ENCODE measurements around the gene VMO1.

Gene VMO1

DNA sequence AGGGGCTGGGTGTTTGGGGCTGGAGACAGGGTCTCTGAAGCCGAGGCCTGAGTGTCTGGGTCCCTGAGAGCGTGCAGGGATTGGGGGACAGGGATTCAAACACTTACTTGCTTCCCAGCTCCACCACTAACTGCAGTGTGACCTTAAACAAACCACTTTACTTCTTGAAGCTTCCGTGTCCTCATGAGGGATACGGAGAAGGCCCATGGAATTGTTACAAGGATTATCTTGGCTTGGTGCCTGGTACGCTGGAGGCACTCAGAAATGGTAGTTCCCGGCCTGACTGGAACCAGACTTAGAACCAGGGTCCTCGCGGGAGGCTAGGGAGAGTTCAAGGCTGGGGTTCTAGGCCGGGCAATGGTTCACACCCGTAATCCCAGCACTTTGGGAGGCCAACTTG lies 43.5 kb downstream of the VMO1 start:
- no peak overlapping the region for H4K8ac ChIP-seq (ENCODE audit: low read depth, low read length)

GRCh38 chr17:4742133-4742532 lies 44.0 kb downstream of the VMO1 start:
- Histone ChIP-seq H3K27me3 (ENCODE audit: insufficient read depth, low read length) (peaks cover 43% of the 10 kb centered on the region), H2BK12ac (ENCODE audit: low read length) (no peak overlapping the region), H3K36me3 (ENCODE audit: control insufficient read depth in 1 of 2, insufficient read depth in 2 of 2, low read length in 2 of 2) (no peaks in the 10 kb centered on the region), H3K4me1 (ENCODE audit: control insufficient read depth in 1 of 2, insufficient read depth in 2 of 2, low read length in 2 of 2) (peaks cover 19 to 20% of the 10 kb centered on the region in 2 experiments), H3K9me3 (ENCODE audit: insufficient read depth, low read depth, low read length) (peaks cover 18% of the 10 kb centered on the region), H3K4ac (ENCODE audit: low read depth, low read length) (no peak overlapping the region), H3K14ac (ENCODE audit: low read length) (no peak overlapping the region), H3K27ac (ENCODE audit: low read depth, low read length) (no peak overlapping the region), H3K23ac (ENCODE audit: low read length) (no peak overlapping the region), H4K91ac (ENCODE audit: low read depth, low read length) (no peak overlapping the region), H3K9ac (ENCODE audit: low read length) (no peak overlapping the region), H3K4me2 (ENCODE audit: low read length) (no peak overlapping the region), H4K8ac (ENCODE audit: low read depth, low read length) (no peak overlapping the region), H3K18ac (ENCODE audit: low read length) (no peak overlapping the region), H2AFZ (ENCODE audit: insufficient read depth, low read length, poor library complexity) (no peak overlapping the region), H2AK5ac (ENCODE audit: low read length) (no peak overlapping the region), H3K79me2 (ENCODE audit: control insufficient read depth, insufficient read depth, low read length, poor library complexity) (no peaks in the 10 kb centered on the region), H3K79me1 (ENCODE audit: low read length) (no peaks in the 10 kb centered on the region), H2BK120ac (ENCODE audit: insufficient read depth, low read length, poor library complexity) (no peak overlapping the region), H2BK5ac (ENCODE audit: low read depth, low read length, poor library complexity) (no peak overlapping the region), H4K12ac (ENCODE audit: low read depth, low read length) (no peak overlapping the region), H3K4me3 (ENCODE audit: low read depth, low read length) (no peak overlapping the region)
- WGBS (ENCODE audit: extremely low coverage, insufficient coverage, insufficient read length): no CpG with 5 or more reads among the region's 9 CpGs
- no peak for DNase-seq

More for the DNA sequence above, 43.5 kb downstream of the VMO1 start:
- no CpG with 5 or more reads among the region's 10 CpGs for WGBS (ENCODE audit: extremely low coverage, insufficient coverage, insufficient read length)
- no peak overlapping the region for H3K4me3 ChIP-seq (ENCODE audit: low read depth, low read length)
- H2AFZ ChIP-seq (ENCODE audit: insufficient read depth, low read length, poor library complexity): no peak overlapping the region
- no peak overlapping the region for H3K27ac ChIP-seq (ENCODE audit: low read depth, low read length)
- H2AK5ac ChIP-seq (ENCODE audit: low read length): no peak overlapping the region
- H3K4me1 ChIP-seq (ENCODE audit: control insufficient read depth in 1 of 2, insufficient read depth in 2 of 2, low read length in 2 of 2): peaks cover 19 to 20% of the 10 kb centered on the region in 2 experiments
- H3K27me3 ChIP-seq (ENCODE audit: insufficient read depth, low read length): peaks cover 43% of the 10 kb centered on the region
- peaks cover 18% of the 10 kb centered on the region for H3K9me3 ChIP-seq (ENCODE audit: insufficient read depth, low read depth, low read length)
- no peak overlapping the region for H2BK5ac ChIP-seq (ENCODE audit: low read depth, low read length, poor library complexity)
- no peak overlapping the region for H2BK12ac ChIP-seq (ENCODE audit: low read length)
- no peaks in the 10 kb centered on the region for H3K79me1 ChIP-seq (ENCODE audit: low read length)
- H4K12ac ChIP-seq (ENCODE audit: low read depth, low read length): no peak overlapping the region
- no peak overlapping the region for H3K4me2 ChIP-seq (ENCODE audit: low read length)
- no peak overlapping the region for H3K14ac ChIP-seq (ENCODE audit: low read length)
- no peak overlapping the region for H3K23ac ChIP-seq (ENCODE audit: low read length)
- no peaks in the 10 kb centered on the region for H3K36me3 ChIP-seq (ENCODE audit: control insufficient read depth in 1 of 2, insufficient read depth in 2 of 2, low read length in 2 of 2)
- H3K79me2 ChIP-seq (ENCODE audit: control insufficient read depth, insufficient read depth, low read length, poor library complexity): no peaks in the 10 kb centered on the region
- H3K4ac ChIP-seq (ENCODE audit: low read depth, low read length): no peak overlapping the region
- no peak for DNase-seq
- no peak overlapping the region for H3K9ac ChIP-seq (ENCODE audit: low read length)
- H3K18ac ChIP-seq (ENCODE audit: low read length): no peak overlapping the region
- no peak overlapping the region for H4K91ac ChIP-seq (ENCODE audit: low read depth, low read length)
- H2BK120ac ChIP-seq (ENCODE audit: insufficient read depth, low read length, poor library complexity): no peak overlapping the region

DNA sequence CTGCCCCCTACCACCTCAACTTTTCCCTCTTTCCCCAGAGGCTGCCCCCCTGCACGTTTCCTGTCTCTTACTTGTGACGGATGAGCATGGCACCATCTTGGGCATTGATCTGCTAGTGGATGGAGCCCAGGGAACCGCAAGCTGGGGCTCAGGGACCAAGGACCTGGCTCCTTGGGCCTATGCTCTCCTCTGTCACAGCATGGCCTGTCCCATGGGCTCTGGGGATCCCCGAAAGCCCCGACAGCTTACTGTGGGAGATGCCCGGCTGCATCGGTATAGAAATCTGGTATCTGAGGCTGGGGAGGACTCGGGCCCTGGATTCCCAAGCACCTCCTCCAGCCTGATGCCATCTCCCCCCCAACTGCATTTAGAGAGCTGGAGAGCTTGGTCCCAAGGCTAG lies 44.6 kb downstream of the VMO1 start:
- no peak overlapping the region for H2BK12ac ChIP-seq (ENCODE audit: low read length)
- H2AFZ ChIP-seq (ENCODE audit: insufficient read depth, low read length, poor library complexity): no peak overlapping the region
- no peak overlapping the region for H3K4me2 ChIP-seq (ENCODE audit: low read length)
- H3K4me1 ChIP-seq (ENCODE audit: control insufficient read depth in 1 of 2, insufficient read depth in 2 of 2, low read length in 2 of 2): peaks cover 19 to 20% of the 10 kb centered on the region in 2 experiments
- WGBS (ENCODE audit: extremely low coverage, insufficient coverage, insufficient read length): no CpG with 5 or more reads among the region's 8 CpGs
- no peak overlapping the region for H2BK120ac ChIP-seq (ENCODE audit: insufficient read depth, low read length, poor library complexity)
- no peak overlapping the region for H3K9ac ChIP-seq (ENCODE audit: low read length)
- H4K8ac ChIP-seq (ENCODE audit: low read depth, low read length): no peak overlapping the region
- no peak for DNase-seq
- no peak overlapping the region for H3K27ac ChIP-seq (ENCODE audit: low read depth, low read length)
- no peak overlapping the region for H4K12ac ChIP-seq (ENCODE audit: low read depth, low read length)
- H3K4ac ChIP-seq (ENCODE audit: low read depth, low read length): no peak overlapping the region
- no peaks in the 10 kb centered on the region for H3K79me2 ChIP-seq (ENCODE audit: control insufficient read depth, insufficient read depth, low read length, poor library complexity)
- H3K23ac ChIP-seq (ENCODE audit: low read length): no peak overlapping the region
- H4K91ac ChIP-seq (ENCODE audit: low read depth, low read length): no peak overlapping the region
- H3K9me3 ChIP-seq (ENCODE audit: insufficient read depth, low read depth, low read length): peaks cover 18% of the 10 kb centered on the region
- H3K27me3 ChIP-seq (ENCODE audit: insufficient read depth, low read length): peaks cover 43% of the 10 kb centered on the region
- no peak overlapping the region for H2BK5ac ChIP-seq (ENCODE audit: low read depth, low read length, poor library complexity)
- no peak overlapping the region for H3K14ac ChIP-seq (ENCODE audit: low read length)
- H3K18ac ChIP-seq (ENCODE audit: low read length): no peak overlapping the region
- H2AK5ac ChIP-seq (ENCODE audit: low read length): no peak overlapping the region
- H3K36me3 ChIP-seq (ENCODE audit: control insufficient read depth in 1 of 2, insufficient read depth in 2 of 2, low read length in 2 of 2): no peaks in the 10 kb centered on the region
- H3K79me1 ChIP-seq (ENCODE audit: low read length): no peaks in the 10 kb centered on the region
- H3K4me3 ChIP-seq (ENCODE audit: low read depth, low read length): peak overlapping the region; percentile 34

GRCh38 chr17:4740584-4740983 lies 45.6 kb downstream of the VMO1 start:
- H3K4me1 ChIP-seq (ENCODE audit: control insufficient read depth in 1 of 2, insufficient read depth in 2 of 2, low read length in 2 of 2): peaks cover 19 to 20% of the 10 kb centered on the region in 2 experiments
- no peak overlapping the region for H3K14ac ChIP-seq (ENCODE audit: low read length)
- H3K4me3 ChIP-seq (ENCODE audit: low read depth, low read length): no peak overlapping the region
- H3K18ac ChIP-seq (ENCODE audit: low read length): no peak overlapping the region
- H3K36me3 ChIP-seq (ENCODE audit: control insufficient read depth in 1 of 2, insufficient read depth in 2 of 2, low read length in 2 of 2): no peaks in the 10 kb centered on the region
- WGBS (ENCODE audit: extremely low coverage, insufficient coverage, insufficient read length): no CpG with 5 or more reads among the region's 8 CpGs
- H4K8ac ChIP-seq (ENCODE audit: low read depth, low read length): no peak overlapping the region
- no peak overlapping the region for H4K91ac ChIP-seq (ENCODE audit: low read depth, low read length)
- no peak overlapping the region for H3K9ac ChIP-seq (ENCODE audit: low read length)
- H2BK12ac ChIP-seq (ENCODE audit: low read length): no peak overlapping the region
- no peak overlapping the region for H2AK5ac ChIP-seq (ENCODE audit: low read length)
- no peak overlapping the region for H3K27ac ChIP-seq (ENCODE audit: low read depth, low read length)
- no peak overlapping the region for H2AFZ ChIP-seq (ENCODE audit: insufficient read depth, low read length, poor library complexity)
- H3K27me3 ChIP-seq (ENCODE audit: insufficient read depth, low read length): peaks cover 43% of the 10 kb centered on the region
- peaks cover 15% of the 10 kb centered on the region for H3K9me3 ChIP-seq (ENCODE audit: insufficient read depth, low read depth, low read length)
- H4K12ac ChIP-seq (ENCODE audit: low read depth, low read length): no peak overlapping the region
- no peak overlapping the region for H2BK5ac ChIP-seq (ENCODE audit: low read depth, low read length, poor library complexity)
- H3K79me1 ChIP-seq (ENCODE audit: low read length): no peaks in the 10 kb centered on the region
- H3K23ac ChIP-seq (ENCODE audit: low read length): peak overlapping the region; percentile 76
- no peak for DNase-seq
- H3K4ac ChIP-seq (ENCODE audit: low read depth, low read length): no peak overlapping the region
- H3K4me2 ChIP-seq (ENCODE audit: low read length): no peak overlapping the region
- H3K79me2 ChIP-seq (ENCODE audit: control insufficient read depth, insufficient read depth, low read length, poor library complexity): no peaks in the 10 kb centered on the region
- H2BK120ac ChIP-seq (ENCODE audit: insufficient read depth, low read length, poor library complexity): no peak overlapping the region

Measured in trophoblast cell (in vitro differentiated cells and primary cell).